GM21576 (cell line): ENCODE results near the gene MIS18A.
A peak's percentile ranks its signal among the peaks of the same experiment; 100 is the strongest.
"Not testable (repeated sequence)": the region's sequence is repeated elsewhere in the genome, so short reads cannot be mapped to it uniquely, and the experiment has no call there.

Experiments used
- ATAC-seq: cut with Tn5 transposase; IDR thresholded peaks from one replicate; pipeline ENCODE4 v1.9.1; 2021; ENCODE audit warnings: mild to moderate bottlenecking, moderate library complexity; ENCODE audit not compliant: unreplicated experiment

Gene MIS18A, protein sequence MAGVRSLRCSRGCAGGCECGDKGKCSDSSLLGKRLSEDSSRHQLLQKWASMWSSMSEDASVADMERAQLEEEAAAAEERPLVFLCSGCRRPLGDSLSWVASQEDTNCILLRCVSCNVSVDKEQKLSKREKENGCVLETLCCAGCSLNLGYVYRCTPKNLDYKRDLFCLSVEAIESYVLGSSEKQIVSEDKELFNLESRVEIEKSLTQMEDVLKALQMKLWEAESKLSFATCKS

DNA sequence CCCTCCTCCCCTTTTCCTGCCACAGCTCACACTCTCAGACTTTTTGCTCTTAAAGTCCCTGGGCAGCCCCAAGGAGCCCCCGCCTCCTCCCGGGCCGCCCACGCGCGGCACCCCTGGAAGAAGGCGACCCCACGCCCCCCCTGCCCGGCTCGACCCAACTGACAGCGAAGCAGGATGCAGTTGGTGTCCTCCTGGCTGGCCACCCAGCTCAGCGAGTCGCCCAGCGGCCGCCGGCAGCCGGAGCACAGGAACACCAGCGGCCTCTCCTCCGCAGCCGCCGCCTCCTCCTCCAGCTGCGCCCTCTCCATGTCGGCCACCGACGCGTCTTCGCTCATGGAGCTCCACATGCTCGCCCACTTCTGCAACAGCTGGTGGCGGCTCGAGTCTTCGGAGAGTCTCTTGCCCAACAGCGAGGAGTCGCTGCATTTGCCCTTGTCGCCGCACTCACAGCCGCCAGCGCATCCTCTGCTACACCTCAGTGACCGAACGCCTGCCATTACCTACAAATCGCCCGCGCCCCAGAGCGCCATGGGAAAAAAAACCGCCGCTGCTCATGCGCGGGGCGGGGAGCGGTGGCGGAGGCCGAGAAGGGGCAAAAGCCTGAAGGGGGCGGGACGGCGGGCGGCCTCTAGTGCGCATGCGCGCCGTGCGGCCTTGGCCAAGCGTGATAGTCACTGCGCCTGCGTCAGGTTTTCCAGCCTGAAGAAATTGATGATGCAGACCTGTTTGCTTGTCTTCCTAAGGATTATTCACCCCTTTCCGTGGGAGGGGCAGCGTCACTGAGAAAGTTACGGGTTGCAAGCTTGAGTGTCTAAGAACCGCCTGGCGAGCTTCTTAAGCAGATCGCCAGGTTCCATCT lies at the start of gene MIS18A:
MIS18A (minus strand) TSS at position 532 of the 859 bp plus-strand sequence; CDS start at position 497, 35 bp downstream.
- ATAC-seq: peak; percentile 92

DNA sequence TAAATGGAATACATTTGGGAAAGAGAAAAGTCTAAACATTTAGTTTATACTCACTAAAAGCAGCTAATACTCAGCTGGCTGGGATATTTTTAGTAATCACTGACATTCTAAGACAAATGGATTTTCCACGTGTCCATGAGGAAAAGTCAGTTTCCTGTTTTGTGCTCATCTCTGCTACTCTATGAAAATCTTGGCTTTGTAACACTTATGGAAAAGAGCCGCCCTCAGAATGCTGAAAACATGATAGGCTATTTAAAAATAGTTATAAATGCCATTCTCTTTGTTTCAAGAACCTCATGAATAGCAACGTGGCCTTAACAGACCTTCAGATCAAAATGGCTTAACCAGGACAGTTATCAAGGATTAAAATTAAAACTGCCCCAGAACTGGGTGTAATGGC lies 49.7 kb upstream of the MIS18A start:
- ATAC-seq: no peak

DNA sequence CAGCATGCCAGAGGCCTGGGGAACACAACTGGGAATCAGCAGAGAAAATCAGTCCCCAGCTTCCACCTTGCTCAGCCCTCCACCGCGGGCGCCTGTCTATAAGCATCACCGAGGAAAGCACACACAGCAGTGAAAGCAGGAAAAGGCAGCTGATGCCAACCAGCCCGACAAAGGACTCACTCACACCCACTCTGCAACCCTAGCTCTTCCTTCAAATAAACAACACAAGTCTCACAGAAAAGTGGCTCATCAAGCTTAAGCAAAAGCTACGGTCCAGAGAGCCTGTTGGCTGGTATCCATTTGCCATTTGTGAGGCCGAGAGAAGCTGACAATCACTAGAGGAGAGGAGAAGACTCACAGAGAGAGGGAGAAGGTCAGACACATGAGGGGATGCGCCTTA lies 46.9 kb upstream of the MIS18A start:
- no peak for ATAC-seq

DNA sequence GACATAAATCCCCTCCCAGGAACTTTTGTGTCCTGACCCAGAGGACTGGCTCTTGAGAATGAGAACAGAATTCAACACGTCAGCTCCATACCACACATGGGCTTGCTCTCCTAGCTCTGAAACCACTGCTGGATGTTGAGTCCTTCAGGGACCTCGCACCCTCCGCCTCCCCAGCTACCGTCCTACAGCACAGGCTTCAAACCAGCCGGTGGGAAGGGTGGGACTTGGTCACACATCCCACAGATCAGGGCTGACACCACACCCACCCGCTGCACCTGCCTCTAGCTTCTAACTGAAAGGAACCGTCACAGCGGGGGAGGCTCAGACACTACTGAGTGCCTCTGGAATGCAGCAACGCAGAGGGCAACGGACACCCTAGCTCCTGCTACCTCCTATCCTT lies 43.8 kb upstream of the MIS18A start:
- ATAC-seq: no peak

DNA sequence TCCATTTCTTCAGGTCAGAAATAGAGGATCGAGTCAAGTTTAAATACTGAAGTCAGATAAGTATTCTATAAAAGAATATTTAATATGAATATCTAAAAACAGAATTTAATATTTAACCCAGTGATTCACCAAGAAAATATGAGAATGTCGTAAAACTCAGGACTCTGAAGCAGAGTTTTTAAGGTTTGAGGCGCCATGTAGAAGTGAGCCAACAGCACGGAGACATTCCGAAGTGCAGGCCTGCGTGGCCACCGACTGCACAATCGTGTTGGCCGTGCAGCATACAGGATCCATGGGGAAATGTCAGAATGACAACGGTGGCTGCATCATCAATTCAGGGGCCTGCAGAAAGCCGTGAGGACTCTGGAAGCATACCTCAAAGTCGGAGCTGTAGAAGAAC lies 43.3 kb upstream of the MIS18A start:
- no peak for ATAC-seq

DNA sequence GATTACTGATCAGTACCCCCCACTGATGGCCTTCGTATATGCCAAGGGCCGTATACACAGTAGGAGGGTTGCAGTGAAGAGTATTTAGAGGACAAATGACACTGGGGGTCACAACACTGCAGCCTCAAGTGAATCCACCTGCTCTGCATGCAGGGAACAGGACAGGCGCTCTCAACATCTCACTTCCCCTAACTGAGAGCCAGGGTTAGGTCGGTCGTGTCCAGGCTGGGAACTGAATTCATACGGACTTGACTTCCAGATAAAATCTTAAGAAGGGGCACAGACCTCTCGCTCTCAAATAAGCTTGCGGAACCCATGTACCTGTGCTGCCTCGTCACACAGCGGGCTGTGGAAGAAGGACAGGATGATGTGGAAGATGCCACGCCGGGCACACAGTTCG lies 42.6 kb upstream of the MIS18A start:
- ATAC-seq: no peak

DNA sequence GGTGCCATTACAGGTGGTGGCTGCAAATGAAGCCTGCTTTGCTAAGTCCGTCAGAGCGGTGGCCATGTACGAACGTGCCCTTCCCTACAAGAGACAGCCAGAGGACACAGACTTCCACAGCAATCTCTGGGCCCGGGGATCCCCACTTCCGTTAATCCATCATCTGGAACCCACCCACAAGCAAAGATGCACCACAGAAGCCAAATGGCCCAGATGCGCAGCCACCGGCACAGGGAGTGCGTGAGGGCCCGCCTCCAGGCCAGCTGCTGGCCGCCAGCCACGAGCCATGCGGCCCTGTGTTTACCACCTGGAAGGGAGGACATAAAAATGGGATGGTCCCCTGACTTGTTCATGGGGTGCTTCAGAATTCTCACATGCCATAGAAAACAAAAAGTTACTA lies 41.9 kb upstream of the MIS18A start:
- ATAC-seq: no peak

DNA sequence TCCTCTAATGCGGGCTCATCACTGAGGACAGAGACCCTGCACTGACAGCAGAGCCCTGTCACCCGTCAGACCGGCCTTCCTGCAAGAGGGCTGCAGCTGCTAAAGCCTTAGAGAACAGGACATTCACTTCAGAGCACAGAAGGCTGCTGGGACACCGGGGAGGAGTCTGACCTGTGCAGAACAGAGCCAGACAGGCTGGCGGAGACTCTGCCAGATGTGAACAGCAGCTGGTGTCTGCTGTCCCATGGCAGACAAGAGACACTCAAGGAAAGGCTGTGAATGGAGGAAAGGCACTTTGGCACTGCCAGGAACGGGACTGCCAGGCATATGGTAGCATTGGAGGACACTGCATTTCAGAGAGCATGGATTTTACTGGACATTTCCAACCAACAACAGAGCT lies 41.2 kb upstream of the MIS18A start:
- ATAC-seq: no peak

DNA sequence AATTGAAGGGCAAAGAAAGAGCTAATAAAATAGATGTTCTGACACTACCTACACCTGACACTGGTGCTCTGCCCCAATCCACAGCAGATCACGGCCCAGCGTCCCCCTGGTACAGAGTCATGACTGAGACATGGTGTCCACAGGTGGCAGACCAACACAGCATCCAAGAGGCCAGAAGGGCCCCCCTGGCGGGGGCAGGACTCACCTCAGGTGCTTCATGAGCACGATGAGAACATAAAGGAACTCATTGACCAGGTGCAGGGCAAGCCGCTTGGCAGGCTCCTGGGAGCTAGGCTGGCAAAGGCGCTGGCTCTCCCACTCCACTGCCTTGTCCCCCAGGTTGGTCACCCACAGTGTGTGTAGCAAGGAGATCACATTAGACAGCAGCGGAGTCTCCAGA lies 40.2 kb upstream of the MIS18A start:
- no peak for ATAC-seq

DNA sequence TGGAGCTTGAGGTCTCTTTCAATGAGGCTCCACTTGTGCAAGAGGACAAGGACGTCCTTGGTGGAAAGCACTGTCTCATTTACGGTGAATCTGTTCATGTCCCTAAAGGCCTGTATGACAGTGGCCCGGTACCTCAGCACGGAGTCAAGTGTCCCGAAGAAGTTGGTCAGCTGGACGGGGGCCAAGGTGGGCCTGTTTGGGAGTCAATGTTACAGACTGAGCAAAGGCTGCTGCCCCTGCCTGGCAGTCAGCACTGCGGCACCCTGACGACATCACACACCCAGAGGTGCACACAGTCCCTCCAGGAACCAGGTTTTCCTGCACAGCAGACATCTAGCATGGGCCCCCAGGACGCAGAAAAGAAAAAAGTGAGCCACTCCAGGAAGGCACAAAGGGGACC lies 38.9 kb upstream of the MIS18A start:
- ATAC-seq: no peak

DNA sequence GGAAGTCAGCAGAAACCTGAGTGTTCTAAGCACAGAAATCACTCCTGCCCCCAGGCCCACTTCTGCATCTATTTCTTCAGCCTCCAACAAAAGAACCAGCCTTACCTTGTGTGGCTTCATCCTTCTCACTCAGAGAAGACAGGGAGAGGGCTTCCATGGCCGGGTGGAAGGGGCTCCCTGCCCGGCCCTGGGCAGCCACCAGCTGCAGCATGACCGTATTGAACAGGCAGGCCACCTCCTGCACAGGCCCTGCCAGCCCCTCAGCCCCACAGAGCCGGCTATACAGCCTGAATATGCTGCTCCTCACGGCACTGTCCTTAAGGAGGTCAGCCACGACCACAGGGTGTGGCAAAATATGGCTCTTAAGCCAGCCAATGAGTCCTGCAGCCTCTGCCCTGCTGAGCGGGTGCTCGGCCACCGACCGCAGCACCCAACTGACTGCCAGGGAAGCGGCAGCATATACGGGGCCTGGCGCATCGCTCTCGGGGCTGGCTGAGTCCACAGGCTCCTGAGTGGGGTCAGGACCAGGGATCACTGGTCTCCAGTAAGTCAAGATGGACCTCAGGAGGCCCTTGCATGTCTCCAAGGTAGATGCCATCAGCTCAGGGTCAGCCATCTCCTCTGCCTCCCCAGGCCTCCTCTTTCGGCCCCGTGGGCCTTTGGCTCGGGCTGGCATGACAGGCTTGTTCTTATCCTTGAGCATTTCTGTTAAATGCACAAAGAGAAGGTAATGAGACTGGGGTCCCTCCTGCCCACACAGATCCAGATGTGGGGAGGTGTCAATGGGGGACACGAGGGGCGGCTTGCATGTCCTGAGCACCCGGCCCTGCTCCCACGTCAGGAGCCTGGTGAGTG lies 37.7 kb upstream of the MIS18A start:
- no peak for ATAC-seq

DNA sequence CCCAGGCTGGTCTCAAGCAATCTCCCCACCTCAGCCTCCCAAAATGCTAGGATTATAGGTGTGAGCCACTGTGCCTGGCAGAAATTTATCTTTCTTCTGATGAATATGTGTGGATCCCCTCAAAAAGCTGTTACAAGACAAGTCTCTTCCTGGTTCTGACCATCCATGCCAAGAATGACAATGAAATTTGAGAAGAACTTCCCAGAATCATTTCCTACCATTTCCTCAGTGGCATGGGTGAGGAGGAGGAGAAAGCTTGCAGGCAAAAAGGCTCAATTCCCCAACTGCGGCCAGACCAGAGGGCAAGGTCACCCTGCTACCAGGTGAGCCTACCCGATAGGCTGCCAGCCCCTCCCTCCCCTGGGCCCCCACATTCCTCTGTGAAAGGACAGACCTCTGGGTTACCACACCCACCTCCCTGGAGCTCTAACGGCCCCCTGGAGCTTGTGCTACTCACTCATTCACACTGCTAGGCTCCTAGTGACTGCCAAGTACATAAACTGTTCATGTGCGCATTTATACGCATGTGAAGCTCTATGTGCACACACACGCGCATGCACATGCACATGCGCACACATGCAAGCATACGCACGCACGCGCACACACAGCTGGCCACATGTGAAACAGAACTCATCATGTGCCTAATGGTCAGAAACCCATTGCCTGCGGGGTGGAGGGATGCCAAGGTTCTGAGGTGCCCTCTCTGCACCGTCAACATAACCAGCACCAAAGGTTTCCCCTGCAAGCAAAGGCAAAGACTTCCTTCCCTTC lies 36.8 kb upstream of the MIS18A start:
- no peak for ATAC-seq

DNA sequence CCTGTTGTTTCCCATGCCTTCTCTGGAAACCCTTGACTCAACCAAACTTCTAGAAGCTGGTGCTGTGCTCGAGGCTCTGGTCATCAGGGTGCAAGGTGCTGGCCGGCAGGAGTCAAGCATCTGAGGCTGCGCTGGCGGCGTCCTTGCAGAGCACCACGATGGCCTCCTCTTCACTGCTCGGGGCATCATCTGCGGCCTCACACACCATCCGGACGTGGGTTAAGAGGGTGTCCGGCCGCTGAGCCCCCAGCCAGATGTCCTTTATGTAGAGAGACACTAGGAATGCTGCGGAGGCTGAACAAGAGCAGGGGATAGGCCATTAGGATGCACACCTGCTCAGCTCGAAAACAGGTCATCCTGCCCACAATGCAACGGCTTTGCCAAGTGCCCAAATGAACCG lies 36.0 kb upstream of the MIS18A start:
- no peak for ATAC-seq

DNA sequence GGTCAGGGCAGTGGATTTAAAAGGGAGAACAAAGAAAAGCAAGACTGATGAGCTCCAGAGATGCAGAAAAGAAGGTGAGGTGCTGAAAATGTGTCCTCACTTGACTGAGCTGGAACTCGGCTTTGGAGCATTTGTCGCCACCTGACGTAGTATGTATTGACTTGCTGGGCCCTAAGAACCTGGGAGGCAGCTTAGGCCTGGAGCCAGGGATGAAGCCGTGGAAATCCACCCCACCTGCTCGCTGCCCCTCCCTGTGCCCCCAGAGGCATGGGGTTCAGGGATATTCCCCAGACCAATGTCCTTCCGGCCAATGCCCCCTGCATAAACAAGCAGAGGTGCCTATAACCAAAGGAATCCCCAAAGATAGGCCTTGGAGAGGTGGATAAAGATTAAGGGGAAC lies 34.1 kb upstream of the MIS18A start:
- no peak for ATAC-seq

DNA sequence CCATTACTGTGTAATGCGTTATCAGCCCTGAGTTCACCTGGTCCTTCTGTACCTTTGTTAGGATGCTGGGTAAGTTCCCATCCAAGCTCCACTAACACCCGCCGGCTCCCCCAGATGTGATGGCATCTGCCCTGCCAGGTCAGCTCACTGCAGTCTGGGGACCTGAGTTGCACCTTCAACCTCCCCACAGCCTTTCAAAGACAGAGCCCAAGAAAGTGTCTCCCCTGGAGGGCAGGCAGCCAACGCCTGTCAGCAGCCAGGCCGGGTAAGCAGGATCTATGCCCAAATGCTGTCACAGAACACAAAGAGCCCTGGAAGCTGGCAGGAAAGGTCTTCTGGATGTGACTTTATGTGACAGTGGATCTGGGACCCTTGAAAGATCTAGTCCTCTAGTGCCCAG lies 33.5 kb upstream of the MIS18A start:
- ATAC-seq: no peak

DNA sequence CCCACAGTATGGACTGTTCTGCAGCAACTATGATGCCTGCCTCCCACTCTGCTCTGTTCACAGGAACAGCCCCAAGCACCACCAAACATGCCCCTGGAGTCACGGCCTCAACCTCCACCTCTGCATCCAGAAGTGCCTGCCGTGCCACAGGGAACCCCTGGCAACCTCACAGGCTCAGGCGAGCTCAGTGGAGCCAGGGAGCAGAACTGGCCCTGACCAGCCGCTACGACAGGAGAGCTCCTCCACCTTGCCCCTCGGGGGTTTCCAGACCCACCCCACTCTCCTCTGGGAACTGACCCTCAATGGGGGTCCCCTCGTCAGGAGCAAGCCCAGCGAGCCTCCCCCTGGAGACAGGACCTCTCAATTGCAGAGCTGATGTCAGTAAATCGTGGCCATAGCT lies 32.8 kb upstream of the MIS18A start:
- no peak for ATAC-seq

DNA sequence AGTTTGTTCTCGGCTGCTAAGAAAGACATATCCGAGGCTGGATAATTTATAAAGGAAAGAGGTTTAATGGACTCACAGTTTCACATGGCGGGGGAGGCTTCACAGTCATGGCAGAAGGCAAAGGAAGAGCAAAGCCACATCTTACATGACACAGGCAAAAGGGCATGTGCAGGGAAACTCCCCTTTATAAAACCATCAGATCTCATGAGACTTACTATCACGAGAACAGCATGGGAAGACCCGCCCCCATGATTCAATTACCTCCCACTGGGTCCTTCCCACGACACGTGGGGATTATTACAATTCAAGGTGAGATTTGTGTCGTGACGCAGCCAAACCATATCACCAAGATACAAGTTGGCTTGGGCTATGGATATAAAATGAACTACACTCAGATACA lies 32.1 kb upstream of the MIS18A start:
- ATAC-seq: not testable (repeated sequence)

DNA sequence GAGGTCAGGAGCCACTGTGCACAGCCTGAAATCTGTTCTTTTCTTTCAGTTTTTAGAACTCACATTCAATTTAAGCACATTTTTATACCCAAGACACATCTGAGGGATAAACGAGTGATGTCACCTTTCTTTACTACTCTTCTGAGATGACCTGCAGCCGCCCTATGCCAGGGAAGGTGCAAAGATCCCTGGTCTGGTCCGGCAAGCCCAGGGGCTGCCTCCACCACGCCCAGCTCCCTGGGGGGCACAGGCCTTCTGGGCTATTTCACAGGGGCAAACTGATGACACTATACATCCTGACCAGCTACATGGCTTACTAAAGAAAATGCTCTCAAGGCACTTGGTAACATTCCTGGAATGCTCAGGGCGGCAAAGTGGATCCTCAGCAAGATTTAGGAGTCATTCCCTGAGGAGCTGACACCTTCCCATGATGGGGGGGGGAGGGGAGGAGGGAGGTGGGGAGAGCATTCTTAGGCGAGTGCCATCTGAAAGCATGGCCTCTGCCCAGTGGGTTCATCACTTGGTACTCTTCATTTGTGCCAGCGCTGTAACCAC lies 31.1 kb upstream of the MIS18A start:
- no peak for ATAC-seq

DNA sequence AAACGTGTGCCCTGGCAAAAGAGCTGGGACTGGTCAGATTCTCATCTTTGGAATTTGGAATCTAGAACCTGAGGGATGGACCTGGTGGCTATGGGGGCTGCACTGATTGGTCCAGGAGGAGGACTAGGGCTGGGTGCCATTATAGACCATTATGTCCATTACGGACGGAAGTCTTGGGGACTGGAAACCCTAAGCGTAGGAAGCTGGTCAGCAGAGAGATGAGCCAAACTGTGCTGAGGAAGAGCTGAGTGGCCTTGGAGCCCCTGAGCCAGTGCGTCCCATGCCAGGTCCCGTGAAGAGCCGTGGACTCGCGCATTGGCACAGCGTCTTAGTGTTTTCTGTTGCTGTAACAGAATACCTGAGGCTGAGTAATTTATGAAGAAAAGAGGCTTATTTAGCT lies 29.8 kb upstream of the MIS18A start:
- ATAC-seq: no peak

DNA sequence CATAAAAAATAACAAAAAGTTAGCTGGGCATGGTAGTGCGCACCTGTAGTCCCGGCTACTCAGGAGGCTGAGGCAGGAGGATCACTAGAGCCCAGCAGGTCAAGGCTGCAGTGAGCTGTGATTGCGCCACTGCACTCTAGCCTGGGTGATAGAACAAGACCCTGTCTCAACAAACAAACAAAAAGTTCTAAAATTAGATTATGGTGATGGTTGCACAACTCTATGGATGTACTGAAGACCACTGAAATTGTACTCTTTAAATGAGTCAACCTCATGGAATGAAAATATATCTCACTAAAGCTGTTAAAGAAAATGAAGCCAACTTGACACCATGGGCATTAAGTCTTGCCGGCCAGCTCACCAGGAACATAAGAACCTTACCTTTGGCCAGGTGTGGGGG lies 28.9 kb upstream of the MIS18A start:
- ATAC-seq: no peak
